H1 (cell line): ENCODE results near the gene GSE1. TPM values are rescaled to one million over a fixed set of nuclear protein-coding genes. Genes with fewer than 3 reads are reported as not detected.

ENCODE experiments used
- CTCF ChIA-PET: fragments of 300-600 bp; sonication (Branson Sonifier 250); formaldehyde crosslinking; loops from one replicate; lab custom pipeline; 2021; ENCODE audit not compliant: partially characterized antibody; lab: Charles Lee
- POLR2A ChIA-PET: fragments of 300-600 bp; sonication (Branson Sonifier 250); formaldehyde crosslinking; loops from one replicate; lab custom pipeline; 2021; ENCODE audit warnings: inconsistent platforms; ENCODE audit not compliant: partially characterized antibody; lab: Charles Lee
- DNase-seq, 2 experiments: peaks; one replicate each; pipeline versions ENCODE4 v3.0.0 to v3.0.0-alpha.2; 2010 to 2022; ENCODE audit warnings: low spot score in 2 of 2, low read depth in 1 of 2, mixed read lengths in 1 of 2
- FAIRE-seq: peaks from 2 replicates; lab custom pipeline; 2011; peaks lifted over from hg19 to GRCh38; lab: Jason Lieb, UNC
- H2AFZ ChIP-seq: 2 replicates; pipeline ENCODE4 v1.8.1; 2012; ENCODE audit warnings: low read length, inconsistent platforms
- H2AK5ac ChIP-seq: 2 replicates; pipeline ENCODE4 v1.6.1; 2013; ENCODE audit warnings: low read depth, low read length
- H2BK120ac ChIP-seq: replicated peaks from 2 replicates; pipeline ENCODE3; 2013; ENCODE audit warnings: low read depth, low read length, inconsistent platforms
- H2BK12ac ChIP-seq: 2 replicates; pipeline ENCODE4 v1.6.1; 2013; ENCODE audit warnings: low read depth, low read length
- H2BK15ac ChIP-seq: 2 replicates; pipeline ENCODE4 v1.6.1; 2013; ENCODE audit warnings: low read length
- H2BK20ac ChIP-seq: 2 replicates; pipeline ENCODE4 v1.6.1; 2013; ENCODE audit warnings: low read length
- H2BK5ac ChIP-seq: 2 replicates; pipeline ENCODE4 v1.6.1; 2013; ENCODE audit warnings: low read depth, low read length
- H3K14ac ChIP-seq: 2 replicates; pipeline ENCODE4 v1.6.1; 2013; ENCODE audit warnings: inconsistent platforms; ENCODE audit not compliant: insufficient read length
- H3K18ac ChIP-seq: 2 replicates; pipeline ENCODE4 v1.6.1; 2013; ENCODE audit warnings: low read length; ENCODE audit errors: extremely low read depth
- H3K23ac ChIP-seq: 2 replicates; pipeline ENCODE4 v1.6.1; 2013; ENCODE audit warnings: inconsistent platforms; ENCODE audit not compliant: insufficient read length
- H3K23me2 ChIP-seq: 2 replicates; pipeline ENCODE4 v1.6.1; 2013; ENCODE audit warnings: low read depth, low read length
- H3K27ac ChIP-seq: 2 replicates; pipeline ENCODE4 v1.6.1; 2011; ENCODE audit warnings: low read depth, low read length, inconsistent platforms
- H3K27me3 ChIP-seq, 4 experiments: replicated peaks in 1 of 4; 1 replicate in 1 of 4; 2 replicates in 3 of 4; pipeline versions ENCODE4 v1.6.1 to v1.8.1; 2011 to 2013; ENCODE audit warnings: low read length in 3 of 4, mild to moderate bottlenecking in 3 of 4, inconsistent platforms in 2 of 4, mixed read lengths in 2 of 4, moderate library complexity in 1 of 4; ENCODE audit not compliant: control insufficient read depth in 3 of 4, insufficient read depth in 3 of 4; ENCODE audit errors: extremely low read depth in 1 of 4
- H3K36me3 ChIP-seq, 4 experiments: 2 replicates each; pipeline versions ENCODE4 v1.6.1 to v1.8.1; 2011 to 2013; ENCODE audit warnings: mild to moderate bottlenecking in 4 of 4, low read length in 3 of 4, moderate library complexity in 2 of 4, control low read depth in 1 of 4, inconsistent platforms in 1 of 4; ENCODE audit not compliant: insufficient read depth in 4 of 4, control insufficient read depth in 2 of 4
- H3K4ac ChIP-seq: replicated peaks from 2 replicates; pipeline ENCODE3; 2013; ENCODE audit warnings: low read length, low read depth, mixed read lengths, inconsistent platforms; ENCODE audit not compliant: insufficient read length
- H3K4me1 ChIP-seq, 4 experiments: replicated peaks in 1 of 4; 1 replicate in 1 of 4; 2 replicates in 3 of 4; pipeline versions ENCODE4 v1.6.1 to v1.8.1; 2011 to 2013; ENCODE audit warnings: low read length in 3 of 4, inconsistent platforms in 2 of 4, mixed read lengths in 1 of 4; ENCODE audit not compliant: insufficient read depth in 4 of 4, control insufficient read depth in 3 of 4
- H3K4me2 ChIP-seq, 2 experiments: 2 replicates each; pipeline versions ENCODE4 v1.6.1 to v1.8.1; 2011 to 2013; ENCODE audit warnings: low read depth in 2 of 2, low read length in 2 of 2, control low read depth in 1 of 2, inconsistent platforms in 1 of 2, mild to moderate bottlenecking in 1 of 2; ENCODE audit not compliant: insufficient read depth in 1 of 2
- H3K4me3 ChIP-seq, 4 experiments: fragments of 200-600, 300-600 bp in 1 of 4; sonication (generic), shearing (Covaris generic), sonication (Bioruptor Twin) in 1 of 4; 2 replicates each; pipeline versions ENCODE4 v1.5.1 to v1.8.1; 2011 to 2016; ENCODE audit warnings: low read length in 4 of 4, low read depth in 3 of 4, control low read depth in 2 of 4, inconsistent platforms in 2 of 4, mild to moderate bottlenecking in 2 of 4, mixed read lengths in 1 of 4, moderate library complexity in 1 of 4; ENCODE audit not compliant: insufficient read depth in 2 of 4; ENCODE audit errors: extremely low read depth in 1 of 4
- H3K56ac ChIP-seq: replicated peaks from 2 replicates; pipeline ENCODE3; 2013; ENCODE audit warnings: low read depth, mild to moderate bottlenecking, mixed read lengths, low read length, inconsistent platforms; ENCODE audit not compliant: insufficient read length
- H3K79me1 ChIP-seq: 2 replicates; pipeline ENCODE4 v1.6.1; 2013; ENCODE audit warnings: low read depth, low read length, control low read depth
- H3K79me2 ChIP-seq, 2 experiments: 2 replicates each; pipeline versions ENCODE4 v1.6.1 to v1.8.1; 2012 to 2013; ENCODE audit warnings: low read length in 2 of 2, mild to moderate bottlenecking in 2 of 2, inconsistent platforms in 1 of 2; ENCODE audit not compliant: insufficient read depth in 2 of 2, control insufficient read depth in 1 of 2
- H3K9ac ChIP-seq, 4 experiments: replicated peaks in 1 of 4; 1 replicate in 1 of 4; 2 replicates in 3 of 4; pipeline versions ENCODE4 v1.6.1 to v1.8.1; 2011 to 2013; ENCODE audit warnings: low read depth in 3 of 4, low read length in 3 of 4, control low read depth in 2 of 4, mild to moderate bottlenecking in 2 of 4, moderate library complexity in 2 of 4, inconsistent platforms in 1 of 4; ENCODE audit errors: extremely low read depth in 1 of 4
- H3K9me3 ChIP-seq, 2 experiments: 2 replicates each; pipeline versions ENCODE4 v1.6.1 to v1.8.1; 2012 to 2013; ENCODE audit warnings: mild to moderate bottlenecking in 2 of 2, moderate library complexity in 2 of 2, control low read depth in 1 of 2, inconsistent platforms in 1 of 2, low read depth in 1 of 2, low read length in 1 of 2, mixed read lengths in 1 of 2; ENCODE audit not compliant: insufficient read depth in 2 of 2
- H4K20me1 ChIP-seq, 2 experiments: replicated peaks in 1 of 2; 2 replicates each; pipeline versions ENCODE3 to v1.8.1; 2011 to 2013; ENCODE audit warnings: inconsistent platforms in 2 of 2, low read length in 2 of 2, mild to moderate bottlenecking in 1 of 2; ENCODE audit not compliant: insufficient read depth in 2 of 2, control insufficient read depth in 1 of 2
- H4K5ac ChIP-seq: 2 replicates; pipeline ENCODE4 v1.6.1; 2013; ENCODE audit warnings: low read length, low read depth, mixed read lengths, inconsistent platforms; ENCODE audit not compliant: insufficient read length
- H4K8ac ChIP-seq: 2 replicates; pipeline ENCODE4 v1.8.0; 2013; ENCODE audit warnings: mild to moderate bottlenecking, moderate library complexity, low read length, inconsistent platforms; ENCODE audit not compliant: insufficient read depth; ENCODE audit errors: extremely low read depth
- H4K91ac ChIP-seq: replicated peaks from 2 replicates; pipeline ENCODE3; 2013; ENCODE audit warnings: low read length, mixed read lengths, inconsistent platforms; ENCODE audit not compliant: insufficient read length
- CTCF ChIP-seq, 3 experiments: IDR thresholded peaks; 1 replicate in 2 of 3; 2 replicates in 1 of 3; pipeline versions ENCODE4 v1.5.1 to v1.6.1; 2011; ENCODE audit warnings: low read length in 3 of 3, mild to moderate bottlenecking in 3 of 3, inconsistent platforms in 2 of 3, low read depth in 1 of 3, moderate library complexity in 1 of 3; ENCODE audit not compliant: insufficient read depth in 1 of 3; ENCODE audit errors: control extremely low read depth in 1 of 3
- RAD21 ChIP-seq, 2 experiments: IDR thresholded peaks in 1 of 2; conservative IDR thresholded peaks in 1 of 2; 2 replicates each; pipeline ENCODE4 v1.6.1; 2011; ENCODE audit warnings: low read depth in 2 of 2, low read length in 2 of 2, improper control_type of control experiment in 1 of 2, inconsistent platforms in 1 of 2, mild to moderate bottlenecking in 1 of 2, moderate library complexity in 1 of 2
- TCF12 ChIP-seq: IDR thresholded peaks from 2 replicates; pipeline ENCODE4 v1.6.1; 2011; ENCODE audit warnings: low read depth, mild to moderate bottlenecking, low read length
- WGBS, 2 experiments: shearing (Covaris generic) in 1 of 2; methylation state at CpG; one replicate each; pipeline versions ENCODE4 v1.1.6 to v1.1.7; 2013 to 2015; ENCODE audit warnings: low lambda C conversion rate in 2 of 2, mixed read lengths in 2 of 2, inconsistent platforms in 1 of 2, low coverage in 1 of 2, missing lambda C conversion rate in 1 of 2; ENCODE audit not compliant: insufficient replicate concordance in 2 of 2, insufficient coverage in 1 of 2, insufficient read length in 1 of 2; ENCODE audit errors: extremely low coverage in 1 of 2, missing lambda C conversion rate in 1 of 2; 5-methylcytosine and 5-hydroxymethylcytosine counted together
- polyA plus RNA-seq, 7 experiments: library from polyadenylated mRNA; depleted of rRNA in 3 of 7; stranded (reverse) in 5 of 7; unstranded in 2 of 7; fragments of >200 nt in 5 of 7; fragments of 200-250 nt in 2 of 7; gene quantifications; 1 replicate in 5 of 7; 2 replicates in 1 of 7; 4 replicates in 1 of 7; pipeline versions ENCODE4 v1.2.1 to v1.2.3, GENCODE V29; 2011 to 2013; ENCODE audit warnings: missing spikeins in 2 of 7, mixed read lengths in 2 of 7
- total RNA-seq: library from RNA; stranded (reverse); fragmentation: NEBNext Ultra II Directional; extraction: Animal tissue kit (Norgen Biotek cat#: 25700); gene quantifications from 2 replicates; pipeline ENCODE4 v1.2.1, GENCODE V29; 2021

The GSE1 gene
- total and polyA plus RNA-seq, 2 of the 8 experiments (the other 6 are each of a cell fraction or from before 2014, with no cell fraction given), result 26.0 to 65.6 TPM

- H3K27ac ChIP-seq, result no peak overlapping the region
- no peak overlapping the region for H3K56ac ChIP-seq
- H3K14ac ChIP-seq, result no peak overlapping the region
- POLR2A ChIA-PET, result interaction anchor here (0.8 to 1.4 kb wide), 3 partner anchors 12 to 32 kb away, joined by 3 read pairs; no protein-coding TSS in a partner anchor
- no peak overlapping the region for H3K4me3 ChIP-seq
- no peak overlapping the region for H2BK15ac ChIP-seq
- no peaks in the 10 kb centered on the region for H3K4me1 ChIP-seq
- FAIRE-seq (no peak), DNase-seq (no peak)
- H2BK20ac ChIP-seq, result no peak overlapping the region
- H3K4me2 ChIP-seq, result no peak overlapping the region
- H4K20me1 ChIP-seq, result peaks cover 0 to 2% of the 10 kb centered on the region in 2 experiments
- no peaks in the 10 kb centered on the region for H3K27me3 ChIP-seq
- no peaks in the 10 kb centered on the region for H3K79me1 ChIP-seq
- H3K79me2 ChIP-seq, result no peaks in the 10 kb centered on the region
- H4K8ac ChIP-seq, result no peak overlapping the region; the same call in 1 of the 2 replicates
- no peak overlapping the region for H4K91ac ChIP-seq
- no peaks in the 10 kb centered on the region for H3K36me3 ChIP-seq
- WGBS, 2 experiments, result 91% methylated on average over 20 of the region's 20 CpGs; no CpG with 5 or more reads in 1 of the 2 experiments
- no peak overlapping the region for H3K23ac ChIP-seq
- H3K23me2 ChIP-seq, result 0 out of 2 replicates have a peak, but pooled peaks cover 1% of the 10 kb centered on the region
- TF ChIP-seq RAD21 (IDR thresholded peaks at IDR 0.05 in 1 of 2, conservative IDR thresholded peaks at IDR 0.05 in 1 of 2; ENCODE audit: low read depth in 2 of 2, low read length in 2 of 2) (peak; percentile 18 to 34; a peak in 1 of 4 replicates), TCF12 (no peak), CTCF (IDR thresholded peaks at IDR 0.05; ENCODE audit: control extremely low read depth in 1 of 3, insufficient read depth in 1 of 3, low read depth in 1 of 3, low read length in 3 of 3) (peak in 1 of 3 experiments; percentile 1; a peak in 1 of 4 replicates)
- H3K9me3 ChIP-seq, result no peaks in the 10 kb centered on the region
- H3K18ac ChIP-seq, result no peak overlapping the region
- no peak overlapping the region for H3K4ac ChIP-seq
- H4K5ac ChIP-seq, result no peak overlapping the region
- H2BK12ac ChIP-seq, result 0 out of 2 replicates have a peak overlapping the region, but pooled peaks have one; percentile 39
- H2AK5ac ChIP-seq, result no peak overlapping the region
- H2BK120ac ChIP-seq, result no peak overlapping the region
- no peak overlapping the region for H2AFZ ChIP-seq
- H2BK5ac ChIP-seq, result no peak overlapping the region
- no peak overlapping the region for H3K9ac ChIP-seq
- CTCF ChIA-PET, result interaction anchor here (1.0 to 37.0 kb wide), 5 partner anchors 11 to 45 kb away, joined by 3 to 620 read pairs (median 11); no protein-coding TSS in a partner anchor
Observed at GRCh38 chr16:85704900-85705846, 92.1 kb downstream of the GSE1 start.
